AG09319 (cell line): ENCODE results near the gene TMA7B.

Source experiments
- DNase-seq: peaks from one replicate; pipeline ENCODE4 v3.0.0-alpha.2; 2010; ENCODE audit warnings: low read depth; ENCODE audit errors: extremely low read depth
- TF ChIP-seq, protein P1 (sequence below): IDR thresholded peaks from 2 replicates; pipeline ENCODE4 v1.5.1; 2011; ENCODE audit warnings: low read depth, mild to moderate bottlenecking, inconsistent platforms, low read length, moderate library complexity

The TMA7B gene

DNA sequence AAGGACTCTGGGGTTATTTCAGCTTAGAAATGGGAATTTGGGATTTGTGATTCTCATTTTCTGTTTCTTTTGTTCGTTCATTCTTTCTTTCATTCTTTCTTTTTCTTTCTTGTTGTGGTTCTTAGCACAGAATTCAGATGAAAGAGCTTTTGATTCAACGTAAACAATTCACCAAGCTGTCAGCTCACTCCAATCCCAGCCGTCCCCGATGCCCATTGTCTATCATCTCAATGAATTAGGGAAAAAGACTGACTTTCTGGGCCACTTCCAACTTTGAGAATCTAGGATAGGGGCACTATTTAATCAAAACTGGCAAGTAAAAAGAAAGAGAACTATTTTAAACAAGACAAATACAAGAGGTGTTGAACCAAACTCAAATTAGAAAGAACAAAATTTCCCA is 25.1 kb upstream of the TMA7B start:
- DNase-seq: no peak
- TF ChIP-seq, protein P1, sequence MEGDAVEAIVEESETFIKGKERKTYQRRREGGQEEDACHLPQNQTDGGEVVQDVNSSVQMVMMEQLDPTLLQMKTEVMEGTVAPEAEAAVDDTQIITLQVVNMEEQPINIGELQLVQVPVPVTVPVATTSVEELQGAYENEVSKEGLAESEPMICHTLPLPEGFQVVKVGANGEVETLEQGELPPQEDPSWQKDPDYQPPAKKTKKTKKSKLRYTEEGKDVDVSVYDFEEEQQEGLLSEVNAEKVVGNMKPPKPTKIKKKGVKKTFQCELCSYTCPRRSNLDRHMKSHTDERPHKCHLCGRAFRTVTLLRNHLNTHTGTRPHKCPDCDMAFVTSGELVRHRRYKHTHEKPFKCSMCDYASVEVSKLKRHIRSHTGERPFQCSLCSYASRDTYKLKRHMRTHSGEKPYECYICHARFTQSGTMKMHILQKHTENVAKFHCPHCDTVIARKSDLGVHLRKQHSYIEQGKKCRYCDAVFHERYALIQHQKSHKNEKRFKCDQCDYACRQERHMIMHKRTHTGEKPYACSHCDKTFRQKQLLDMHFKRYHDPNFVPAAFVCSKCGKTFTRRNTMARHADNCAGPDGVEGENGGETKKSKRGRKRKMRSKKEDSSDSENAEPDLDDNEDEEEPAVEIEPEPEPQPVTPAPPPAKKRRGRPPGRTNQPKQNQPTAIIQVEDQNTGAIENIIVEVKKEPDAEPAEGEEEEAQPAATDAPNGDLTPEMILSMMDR: no peak

DNA sequence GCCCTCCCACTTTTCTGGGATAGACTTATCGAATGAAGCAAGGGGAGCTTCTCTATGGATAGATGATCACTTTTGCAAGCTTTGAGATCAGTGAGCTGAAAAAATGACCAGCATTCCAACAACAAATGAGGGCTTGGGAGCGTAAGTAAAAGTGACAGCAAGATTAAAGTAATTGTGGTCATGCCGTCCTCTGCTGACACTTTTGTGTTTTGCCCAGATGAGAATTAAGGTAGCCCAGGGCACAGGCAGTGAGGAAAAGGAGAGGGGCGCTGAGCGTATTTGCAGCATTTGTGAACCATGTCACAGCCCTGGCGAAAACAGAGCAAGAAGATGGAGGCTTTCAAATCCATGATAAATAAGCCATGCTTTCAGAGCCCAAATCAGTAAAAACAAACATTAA is 24.6 kb upstream of the TMA7B start:
- no peak for DNase-seq
- TF ChIP-seq, protein P1: no peak

DNA sequence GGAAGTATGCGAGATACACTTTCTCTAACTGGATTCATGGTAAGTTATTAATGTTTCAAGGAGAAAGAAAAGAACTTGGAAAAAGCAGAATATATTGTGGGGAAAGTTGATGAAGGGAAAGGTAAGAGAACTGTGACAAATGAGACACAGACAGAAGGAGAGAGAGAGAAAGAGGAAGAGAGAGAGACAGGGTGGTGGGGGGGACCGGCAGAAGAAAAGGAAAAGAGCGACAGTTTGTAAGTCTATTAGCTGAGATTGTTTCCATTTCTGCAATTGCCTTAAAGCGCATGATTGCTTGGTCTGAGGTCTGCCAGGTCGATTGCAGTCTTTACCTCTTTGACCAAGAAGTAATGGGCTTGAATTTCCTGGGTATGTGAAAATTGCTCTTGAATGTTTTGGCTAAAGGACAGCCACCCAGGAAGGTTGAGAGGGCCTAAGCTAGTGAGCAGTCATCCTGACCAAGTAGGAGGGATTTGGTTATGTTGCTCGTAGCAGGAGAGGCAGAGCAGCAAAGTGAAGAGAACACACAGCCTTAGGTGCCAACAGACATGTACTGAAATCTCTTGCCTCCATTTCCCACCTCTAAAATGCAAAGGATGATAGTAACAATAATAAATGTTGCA is 23.6 kb upstream of the TMA7B start:
- no peak for DNase-seq
- TF ChIP-seq, protein P1: no peak

DNA sequence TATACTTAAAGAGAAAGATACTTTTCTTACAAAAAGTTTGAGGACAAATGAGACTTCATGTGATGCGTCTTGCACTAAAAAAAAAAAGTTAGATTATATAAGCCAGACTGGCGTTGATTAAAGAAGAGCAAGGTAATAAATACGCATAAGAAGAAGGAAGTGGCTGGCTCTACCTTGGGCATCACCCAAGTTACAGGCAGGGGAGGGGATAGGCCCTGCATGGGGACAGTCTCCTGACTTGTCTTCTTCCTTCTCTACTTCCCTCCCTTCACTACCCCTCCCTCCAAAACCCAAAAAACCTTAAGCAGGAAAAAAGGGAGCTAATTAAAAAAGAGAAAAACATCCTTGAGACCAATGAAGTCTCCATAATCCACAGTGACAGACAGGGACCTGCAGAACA is 22.3 kb upstream of the TMA7B start:
- TF ChIP-seq, protein P1: no peak
- no peak for DNase-seq

DNA sequence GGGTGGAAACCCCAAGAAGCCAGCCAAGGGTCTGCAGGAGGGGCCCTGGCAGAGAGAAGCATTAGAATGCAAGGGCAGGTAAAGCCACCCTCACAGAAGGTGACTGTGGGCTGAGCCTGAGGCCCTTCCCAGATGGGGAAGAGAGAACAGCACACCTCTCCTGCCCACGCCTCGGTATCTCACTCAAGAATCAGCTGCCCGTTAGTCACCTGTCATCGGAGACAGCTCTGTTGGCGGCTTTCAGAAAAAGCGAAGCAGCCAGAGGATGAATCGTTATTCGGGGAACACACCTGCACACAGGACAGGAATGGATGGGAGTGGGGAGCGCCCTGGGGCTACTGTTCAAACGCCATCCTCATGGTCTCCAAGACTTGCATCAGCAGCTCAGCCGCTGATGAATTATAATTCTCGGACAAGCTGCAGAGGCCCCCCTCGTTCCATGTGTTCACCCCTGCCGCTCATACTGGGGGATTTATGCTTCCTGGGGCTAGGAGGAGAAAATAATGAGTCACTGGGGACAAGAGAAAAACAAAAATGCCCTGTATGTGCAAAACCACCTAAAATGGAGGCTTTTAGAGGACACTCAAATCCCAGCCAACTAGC is 21.6 kb upstream of the TMA7B start:
- TF ChIP-seq, protein P1: no peak
- DNase-seq: no peak

DNA sequence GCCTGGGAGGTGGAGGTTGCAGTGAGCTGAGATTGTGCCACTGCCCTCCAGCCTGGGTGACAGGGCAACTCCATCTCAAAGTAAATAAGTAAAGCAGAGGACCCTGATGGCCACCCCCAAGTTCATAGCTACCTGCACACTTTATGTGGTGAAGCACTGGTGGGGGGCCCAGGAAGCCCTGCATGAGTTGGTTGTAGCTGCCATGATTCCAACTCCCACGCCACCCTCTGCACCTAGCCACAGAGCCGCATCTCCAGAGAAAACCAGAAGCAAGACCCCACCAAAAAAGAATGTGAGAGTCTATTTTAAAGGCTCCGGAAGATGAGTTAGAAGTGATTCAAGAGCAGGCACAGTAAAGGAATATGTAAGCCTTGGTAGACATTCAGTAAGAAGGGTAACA is 20.4 kb upstream of the TMA7B start:
- no peak for DNase-seq
- TF ChIP-seq, protein P1: no peak

DNA sequence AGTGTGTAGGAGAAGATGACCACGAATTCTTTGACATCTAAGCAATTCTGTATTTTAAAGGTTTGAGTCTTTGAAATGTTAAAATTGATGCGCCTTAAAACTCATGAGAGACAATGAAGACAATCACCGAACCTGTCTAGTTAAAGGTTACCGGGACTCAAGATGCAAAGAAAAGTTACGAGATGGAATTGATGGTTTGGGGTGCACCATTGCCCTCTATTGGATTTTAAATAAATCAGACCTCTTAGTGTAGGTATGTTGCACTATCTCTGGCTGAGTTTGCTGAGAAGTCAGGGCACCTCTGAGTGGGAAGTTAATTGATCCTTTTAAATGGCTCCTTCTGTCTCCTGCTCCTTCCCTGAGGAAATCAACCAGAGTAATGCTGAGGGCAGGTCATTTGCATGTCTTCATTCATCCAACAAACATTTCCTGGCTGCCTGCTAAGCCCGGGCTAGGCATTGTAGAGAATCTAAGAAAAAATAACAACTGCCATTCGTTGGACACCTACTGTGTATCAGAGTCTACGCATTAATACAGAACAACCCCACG is 19.4 kb upstream of the TMA7B start:
- TF ChIP-seq, protein P1: no peak
- DNase-seq: no peak
